ENCODE measurements around the gene KIAA1328. TPM values are rescaled to one million over a fixed set of nuclear protein-coding genes. Genes with fewer than 3 reads are reported as not detected.

The KIAA1328 gene
- total RNA-seq, 2 donors from 2014 or later = 4.8 to 5.2 TPM

- Histone ChIP-seq H3K9ac (ENCODE audit: low read depth in 2 of 2, low read length in 2 of 2) (no peak overlapping the region), H3K27me3 (no peaks in the 10 kb centered on the region), H3K9me3 (no peaks in the 10 kb centered on the region), H3K4me3 (no peak overlapping the region), H3K36me3 (no peaks in the 10 kb centered on the region), H3K27ac (no peak overlapping the region), H3K4me1 (no peaks in the 10 kb centered on the region)
- DNase-seq = no peak
- intact Hi-C loops (cut with DNase I) = no loop called here
- TF ChIP-seq CTCF (IDR thresholded peaks at IDR 0.05) = no peak
These were observed 102.2 kb downstream of the KIAA1328 start for GRCh38 chr18:36931106-36931505.

- TF ChIP-seq CTCF (IDR thresholded peaks at IDR 0.05) = no peak
- no peaks in the 10 kb centered on the region for H3K36me3 ChIP-seq
- intact Hi-C loops (cut with DNase I) = no loop called here
- no peaks in the 10 kb centered on the region for H3K4me1 ChIP-seq
- no peak for DNase-seq
- H3K9ac ChIP-seq (ENCODE audit: low read depth in 2 of 2, low read length in 2 of 2) = no peak overlapping the region
- no peaks in the 10 kb centered on the region for H3K9me3 ChIP-seq
- H3K27ac ChIP-seq = no peak overlapping the region
- no peaks in the 10 kb centered on the region for H3K27me3 ChIP-seq
- no peak overlapping the region for H3K4me3 ChIP-seq
These were observed 104.6 kb downstream of the KIAA1328 start for GRCh38 chr18:36933552-36933951.

- no peak overlapping the region for H3K9ac ChIP-seq (ENCODE audit: low read depth in 2 of 2, low read length in 2 of 2)
- H3K4me3 ChIP-seq = no peak overlapping the region
- no peaks in the 10 kb centered on the region for H3K27me3 ChIP-seq
- DNase-seq = no peak
- no peaks in the 10 kb centered on the region for H3K4me1 ChIP-seq
- no peak for TF ChIP-seq CTCF (IDR thresholded peaks at IDR 0.05)
- no peak overlapping the region for H3K27ac ChIP-seq
- intact Hi-C loops (cut with DNase I) = no loop called here
- no peaks in the 10 kb centered on the region for H3K36me3 ChIP-seq
- H3K9me3 ChIP-seq = no peaks in the 10 kb centered on the region
These were observed 106.0 kb downstream of the KIAA1328 start for GRCh38 chr18:36934884-36935283.

- Histone ChIP-seq H3K36me3 (no peaks in the 10 kb centered on the region), H3K9ac (ENCODE audit: low read depth in 2 of 2, low read length in 2 of 2) (no peak overlapping the region), H3K4me1 (no peaks in the 10 kb centered on the region), H3K9me3 (no peaks in the 10 kb centered on the region), H3K27ac (no peak overlapping the region), H3K4me3 (no peak overlapping the region), H3K27me3 (no peaks in the 10 kb centered on the region)
- intact Hi-C loops (cut with DNase I) = no loop called here
- DNase-seq = no peak
- TF ChIP-seq CTCF (IDR thresholded peaks at IDR 0.05) = peak; percentile 43
These were observed 113.3 kb downstream of the KIAA1328 start for GRCh38 chr18:36942264-36942663.

GRCh38 chr18:36947820-36948348, 119.0 kb downstream of the KIAA1328 start:
- no peak overlapping the region for H3K27ac ChIP-seq
- no peaks in the 10 kb centered on the region for H3K27me3 ChIP-seq
- DNase-seq = no peak
- no peak for TF ChIP-seq CTCF (IDR thresholded peaks at IDR 0.05)
- H3K36me3 ChIP-seq = no peaks in the 10 kb centered on the region
- intact Hi-C loops (cut with DNase I) = no loop called here
- H3K4me3 ChIP-seq = no peak overlapping the region
- no peaks in the 10 kb centered on the region for H3K4me1 ChIP-seq
- H3K9me3 ChIP-seq = no peaks in the 10 kb centered on the region
- no peak overlapping the region for H3K9ac ChIP-seq (ENCODE audit: low read depth in 2 of 2, low read length in 2 of 2)
